Measurements from ENCODE around the gene KRTAP4-8.
"Not testable (repeated sequence)": the region's sequence is repeated elsewhere in the genome, so short reads cannot be mapped to it uniquely, and the experiment has no call there.

Gene KRTAP4-8

DNA sequence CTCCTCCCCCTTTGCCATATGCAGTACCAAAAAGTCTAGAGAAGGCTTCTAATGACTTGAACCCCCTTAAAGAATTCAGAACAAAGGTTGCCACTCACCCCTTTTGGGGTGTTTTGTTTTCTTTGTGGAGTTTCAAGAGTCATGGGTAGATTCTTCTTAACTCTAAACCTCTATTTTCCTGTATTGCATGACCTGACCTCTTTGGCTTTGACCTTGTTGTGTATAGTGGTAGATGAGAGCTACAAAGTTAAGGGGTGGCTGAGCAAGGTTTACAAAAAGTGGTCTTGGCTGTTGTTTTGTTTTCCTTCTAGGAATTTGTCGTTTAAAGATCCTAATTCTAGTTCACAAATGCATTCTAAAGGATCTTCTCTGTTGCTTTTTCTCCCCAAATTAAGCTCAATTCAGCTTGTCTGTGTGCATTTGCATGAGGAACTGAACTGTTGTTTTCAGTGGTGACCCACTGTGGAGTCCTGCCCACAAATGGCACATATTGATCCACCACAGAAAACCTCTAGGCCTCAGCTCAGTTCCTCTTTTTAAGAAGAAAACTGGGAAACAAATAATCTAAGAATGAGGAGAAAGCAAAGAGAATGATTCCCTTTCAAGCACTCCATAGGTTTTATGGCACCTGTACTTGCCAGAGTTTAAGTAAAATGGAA is 10.9 kb upstream of the KRTAP4-8 start:
- DNase-seq (ENCODE audit: low spot score): not testable (repeated sequence)

DNA sequence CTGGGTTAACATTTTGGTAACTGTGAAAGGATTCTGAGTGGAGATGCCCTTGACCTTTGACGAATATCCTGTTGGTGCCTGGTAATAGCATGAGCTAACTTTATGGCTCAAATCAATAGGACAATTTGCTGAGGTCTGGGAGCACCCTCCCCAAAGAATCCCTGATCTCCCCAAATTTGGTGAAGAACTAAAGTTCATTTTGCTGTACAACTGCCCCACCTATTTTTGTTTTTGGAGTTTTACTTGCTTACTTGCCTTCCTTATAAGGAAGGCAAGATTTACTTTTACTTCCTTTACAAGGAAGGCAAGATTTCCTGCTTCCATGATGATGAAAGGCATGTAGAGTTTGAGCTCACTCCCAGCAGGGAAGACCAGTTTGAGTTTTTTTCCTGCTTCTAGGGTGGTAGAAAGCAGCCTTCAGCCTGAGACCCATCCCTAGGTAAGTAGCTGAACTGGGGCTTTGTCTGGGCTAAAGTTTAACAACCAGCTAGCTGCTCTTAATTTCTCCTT is 10.1 kb upstream of the KRTAP4-8 start:
- DNase-seq (ENCODE audit: low spot score): no peak

DNA sequence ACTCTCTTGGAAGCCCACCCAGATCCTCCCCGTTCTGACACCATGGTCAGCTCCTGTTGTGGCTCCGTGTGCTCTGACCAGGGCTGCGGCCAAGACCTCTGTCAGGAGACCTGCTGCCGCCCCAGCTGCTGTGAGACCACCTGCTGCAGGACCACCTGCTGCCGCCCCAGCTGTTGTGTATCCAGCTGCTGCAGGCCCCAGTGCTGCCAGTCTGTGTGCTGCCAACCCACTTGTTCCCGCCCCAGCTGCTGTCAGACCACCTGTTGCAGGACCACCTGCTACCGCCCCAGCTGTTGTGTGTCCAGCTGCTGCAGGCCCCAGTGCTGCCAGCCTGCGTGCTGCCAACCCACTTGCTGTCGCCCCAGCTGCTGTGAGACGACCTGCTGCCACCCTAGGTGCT is 7.4 kb upstream of the KRTAP4-8 start, which contains the start of gene KRTAP4-9:
Gene KRTAP4-9 (plus strand): TSS at position 43 of the 400 bp plus-strand sequence. CDS start 0 bp downstream, at position 43.
- DNase-seq (ENCODE audit: low spot score): not testable (repeated sequence)

DNA sequence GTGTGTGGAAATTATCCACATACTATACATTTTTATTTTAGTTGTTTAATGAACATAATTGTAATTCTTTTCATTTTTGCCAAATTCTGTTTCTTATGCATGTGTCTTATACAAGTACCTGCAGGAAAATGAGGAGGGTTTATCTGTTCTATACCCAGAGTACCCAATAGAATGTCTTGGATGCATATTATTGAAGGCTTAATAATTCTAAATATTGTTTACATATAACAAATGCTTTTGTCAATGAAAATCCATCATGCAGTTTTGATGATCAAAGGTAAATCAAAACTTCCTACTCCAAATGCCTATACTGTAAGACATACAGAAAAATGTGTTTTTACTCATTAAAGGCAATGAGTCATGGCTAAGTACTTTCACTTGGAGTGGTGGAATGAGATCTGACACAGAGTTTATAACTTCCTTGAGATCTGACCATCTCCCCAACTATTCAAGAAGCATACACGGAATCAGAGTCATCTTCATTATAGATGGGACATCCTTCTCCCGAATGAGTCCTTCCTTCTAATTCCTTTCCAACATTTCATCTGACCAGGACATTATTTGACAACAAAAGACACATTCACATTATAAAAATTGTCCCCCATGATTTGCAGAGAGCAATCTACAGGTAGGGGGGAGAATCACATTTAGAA is 6.6 kb upstream of the KRTAP4-8 start:
- not testable (repeated sequence) for DNase-seq (ENCODE audit: low spot score)

DNA sequence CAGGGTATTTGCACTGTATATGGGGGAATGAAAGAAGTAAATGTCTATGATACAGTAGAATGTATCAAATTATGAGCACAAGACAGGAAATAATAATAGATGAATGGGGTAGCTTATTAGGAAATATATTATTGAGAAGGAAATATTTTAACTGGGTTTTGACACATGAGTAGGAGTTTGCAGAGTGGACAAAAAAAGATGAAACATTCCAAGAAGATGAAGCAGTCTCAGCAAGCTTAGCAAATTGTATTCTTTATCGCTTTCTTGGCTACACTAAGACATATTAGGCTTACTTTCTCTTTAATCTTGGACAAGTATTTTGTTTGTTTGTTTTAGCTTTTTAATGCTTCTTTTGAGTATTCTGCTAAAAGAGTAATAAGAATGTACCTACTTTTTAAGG is 6.0 kb upstream of the KRTAP4-8 start:
- DNase-seq (ENCODE audit: low spot score): no peak

DNA sequence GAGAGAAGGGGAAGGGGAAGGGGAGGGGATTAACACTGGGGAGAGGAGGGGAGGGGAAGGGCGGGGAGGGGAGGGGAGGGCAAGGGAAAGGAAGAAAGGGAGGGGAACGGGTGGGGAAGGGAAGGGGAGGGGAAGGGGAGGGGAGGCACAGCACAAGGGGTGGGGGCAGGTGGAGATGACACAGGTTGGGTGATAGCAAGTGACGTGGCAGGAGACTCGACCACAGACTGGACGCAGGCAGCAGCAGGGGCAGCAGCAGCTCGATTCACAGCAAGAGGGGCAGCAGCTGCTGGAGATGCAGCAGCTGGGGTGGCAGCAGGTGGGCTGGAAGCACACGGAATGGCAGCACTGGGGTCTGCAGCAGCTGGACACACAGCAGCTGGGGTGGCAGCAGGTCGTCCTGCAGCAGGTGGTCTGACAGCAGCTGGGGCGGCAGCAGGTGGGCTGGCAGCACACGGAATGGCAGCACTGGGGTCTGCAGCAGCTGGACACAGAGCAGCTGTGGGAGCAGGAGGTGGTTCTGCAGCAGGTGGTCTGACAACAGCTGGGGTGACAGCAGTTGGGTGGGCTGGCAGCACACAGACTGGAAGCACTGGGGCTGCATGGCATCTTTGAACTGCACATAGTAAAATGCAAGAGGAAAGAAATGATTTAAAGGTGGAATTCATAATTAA is 3.8 kb upstream of the KRTAP4-8 start, which contains the start of gene KRTAP4-16:
Gene KRTAP4-16 (minus strand): TSS at position 624 of the 674 bp plus-strand sequence. CDS start 0 bp downstream, at position 624.
- DNase-seq (ENCODE audit: low spot score): no peak

DNA sequence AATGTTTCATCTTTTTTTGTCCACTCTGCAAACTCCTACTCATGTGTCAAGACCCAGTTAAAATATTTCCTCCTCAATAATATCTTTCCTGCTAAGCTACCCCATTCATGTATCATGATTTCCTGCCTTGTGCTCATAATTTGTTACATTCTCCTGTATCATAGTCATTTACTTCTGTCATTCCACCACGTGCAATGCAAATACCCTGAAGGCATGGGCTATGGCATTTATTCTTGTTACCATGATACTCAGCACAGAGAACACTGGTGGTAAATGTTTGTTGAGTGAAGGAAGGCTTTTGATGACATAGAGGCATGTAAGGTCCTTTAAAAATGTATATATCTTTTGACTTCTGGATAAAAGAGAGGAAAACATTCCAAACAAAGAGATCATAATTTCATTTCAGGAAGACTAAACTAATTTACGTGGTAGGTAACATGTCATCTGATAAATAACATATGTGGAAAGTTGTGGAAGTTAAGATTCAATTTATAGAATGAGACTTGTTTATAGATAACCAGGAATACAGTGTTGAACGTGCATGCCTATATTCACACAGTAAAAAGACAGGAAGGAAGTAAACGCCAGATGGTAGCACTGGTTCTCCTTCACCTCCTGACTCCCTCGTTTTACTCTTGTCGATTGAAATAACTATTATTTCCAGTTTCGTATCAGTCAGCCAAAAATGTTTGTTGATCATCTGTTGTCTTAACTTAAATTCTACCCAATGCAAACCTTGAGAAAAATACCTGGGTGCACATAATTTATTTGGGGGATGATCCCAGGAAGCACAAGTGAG is 1.9 kb upstream of the KRTAP4-8 start:
- DNase-seq (ENCODE audit: low spot score): not testable (repeated sequence)

DNA sequence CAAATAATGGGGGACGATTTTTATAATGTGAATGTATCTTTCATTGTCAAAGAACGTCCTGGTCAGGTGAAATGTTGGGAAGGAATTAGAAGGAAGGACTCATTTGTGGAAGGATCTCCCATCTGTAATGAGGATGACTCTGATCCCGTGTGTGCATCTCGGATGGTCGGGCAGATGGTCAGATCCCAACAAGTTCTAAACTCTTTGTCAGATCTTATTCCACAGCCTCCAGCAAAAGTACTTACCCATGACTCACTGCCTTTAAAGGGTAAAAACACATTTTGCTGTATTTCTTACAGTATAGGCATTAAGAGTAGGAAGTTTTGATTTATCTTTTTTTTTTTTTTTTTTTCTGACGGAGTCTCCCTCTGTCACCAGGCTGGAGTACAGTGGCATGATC is 539 bp upstream of the KRTAP4-8 start:
- no peak for DNase-seq (ENCODE audit: low spot score)

DNA sequence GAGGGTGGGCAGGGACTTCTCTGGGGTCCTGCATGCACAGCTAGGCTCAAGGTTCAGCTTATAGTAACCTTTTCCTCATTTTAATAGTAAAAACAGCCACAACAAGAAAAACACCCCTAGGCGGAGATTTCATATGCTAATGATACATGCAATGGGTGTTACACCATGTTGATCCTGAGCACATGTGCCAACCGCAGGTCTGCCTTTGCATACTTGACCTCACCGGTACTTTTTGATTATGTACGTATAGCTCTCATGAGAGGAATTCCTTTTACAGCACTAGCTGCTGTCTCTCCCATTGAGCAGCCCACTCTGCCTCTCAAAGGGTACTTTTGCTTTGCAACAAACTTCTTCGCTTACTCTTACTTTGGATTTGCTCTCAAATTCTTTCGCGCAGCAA is 1.9 kb downstream of the KRTAP4-8 start:
- no peak for DNase-seq (ENCODE audit: low spot score)

DNA sequence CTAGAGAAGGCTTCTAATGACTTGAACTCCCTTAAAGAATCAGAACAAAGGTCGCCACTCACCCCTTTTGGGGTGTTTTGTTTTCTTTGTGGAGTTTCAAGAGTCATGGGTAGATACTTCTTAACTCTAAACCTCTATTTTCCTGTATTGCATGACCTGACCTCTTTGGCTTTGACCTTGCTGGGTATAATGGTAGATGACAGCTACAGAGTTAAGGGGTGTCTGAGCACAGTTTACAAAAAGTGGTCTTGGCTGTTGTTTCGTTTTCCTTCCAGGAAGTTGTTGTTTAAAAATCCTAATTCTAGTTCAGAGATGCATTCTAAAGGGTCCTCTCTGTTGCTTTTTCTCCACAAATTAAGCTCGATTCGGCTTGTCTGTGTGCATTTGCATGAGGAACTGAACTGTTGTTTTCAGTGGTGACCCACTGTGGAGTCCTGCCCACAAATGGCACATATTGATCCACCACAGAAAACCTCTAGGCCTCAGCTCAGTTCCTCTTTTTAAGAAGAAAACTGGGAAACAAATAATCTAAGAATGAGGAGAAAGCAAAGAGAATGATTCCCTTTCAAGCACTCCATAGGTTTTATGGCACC is 9.1 kb downstream of the KRTAP4-8 start:
- not testable (repeated sequence) for DNase-seq (ENCODE audit: low spot score)

DNA sequence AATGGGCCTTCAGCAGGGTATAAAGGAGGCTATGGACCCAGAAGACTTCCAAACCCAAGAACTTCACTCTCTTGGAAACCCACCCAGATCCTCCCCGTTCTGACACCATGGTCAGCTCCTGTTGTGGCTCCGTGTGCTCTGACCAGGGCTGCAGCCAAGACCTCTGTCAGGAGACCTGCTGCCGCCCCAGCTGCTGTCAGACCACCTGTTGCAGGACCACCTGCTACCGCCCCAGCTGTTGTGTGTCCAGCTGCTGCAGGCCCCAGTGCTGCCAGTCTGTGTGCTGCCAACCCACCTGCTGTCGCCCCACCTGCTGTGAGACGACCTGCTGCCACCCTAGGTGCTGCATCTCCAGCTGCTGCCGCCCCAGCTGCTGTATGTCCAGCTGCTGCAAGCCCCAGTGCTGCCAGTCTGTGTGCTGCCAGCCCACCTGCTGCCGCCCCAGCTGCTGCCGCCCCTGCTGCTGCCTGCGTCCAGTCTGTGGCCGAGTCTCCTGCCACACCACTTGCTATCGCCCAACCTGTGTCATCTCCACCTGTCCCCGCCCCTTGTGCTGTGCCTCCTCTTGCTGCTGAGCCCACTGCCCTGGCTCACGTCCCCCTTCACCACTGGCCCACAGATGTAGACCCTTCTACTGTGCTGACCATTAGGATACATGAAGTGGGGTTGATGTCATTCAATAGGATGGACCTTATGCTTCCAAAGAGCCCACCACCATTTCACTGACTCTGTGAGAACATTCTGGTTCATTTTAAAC is 13.7 kb downstream of the KRTAP4-8 start, which contains the start of gene KRTAP4-7:
Gene KRTAP4-7 (plus strand): TSS at position 51 of the 757 bp plus-strand sequence. CDS start 57 bp downstream, at position 108.
- DNase-seq (ENCODE audit: low spot score): not testable (repeated sequence)

DNA sequence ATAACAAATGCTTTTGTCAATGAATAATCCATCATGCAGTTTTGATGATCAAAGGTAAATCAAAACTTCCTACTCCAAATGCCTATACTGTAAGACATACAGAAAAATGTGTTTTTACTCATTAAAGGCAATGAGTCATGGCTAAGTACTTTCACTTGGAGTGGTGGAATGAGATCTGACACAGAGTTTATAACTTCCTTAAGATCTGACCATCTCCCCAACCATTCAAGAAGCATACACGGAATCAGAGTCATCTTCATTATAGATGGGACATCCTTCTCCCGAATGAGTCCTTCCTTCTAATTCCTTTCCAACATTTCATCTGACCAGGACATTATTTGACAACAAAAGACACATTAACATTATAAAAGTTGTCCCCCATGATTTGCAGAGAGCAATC is 14.5 kb downstream of the KRTAP4-8 start:
- not testable (repeated sequence) for DNase-seq (ENCODE audit: low spot score)

DNA sequence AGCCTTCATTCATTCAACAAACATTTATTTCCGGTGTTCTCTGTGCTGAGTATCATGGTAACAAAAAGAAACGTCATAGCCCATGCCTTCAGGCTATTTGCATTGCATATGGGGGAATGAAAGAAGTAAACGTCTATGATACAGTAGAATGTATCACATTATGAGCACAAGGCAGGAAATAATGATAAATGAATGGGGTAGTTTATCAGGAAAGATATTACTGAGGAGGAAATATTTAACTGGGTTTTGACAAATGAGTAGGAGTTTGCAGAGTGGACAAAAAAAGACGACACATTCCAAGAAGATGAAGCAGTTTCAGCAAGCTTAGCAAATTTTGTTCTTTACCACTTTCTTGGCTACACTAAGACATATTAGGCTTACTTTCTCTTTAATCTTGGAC is 15.3 kb downstream of the KRTAP4-8 start:
- DNase-seq (ENCODE audit: low spot score): no peak

DNA sequence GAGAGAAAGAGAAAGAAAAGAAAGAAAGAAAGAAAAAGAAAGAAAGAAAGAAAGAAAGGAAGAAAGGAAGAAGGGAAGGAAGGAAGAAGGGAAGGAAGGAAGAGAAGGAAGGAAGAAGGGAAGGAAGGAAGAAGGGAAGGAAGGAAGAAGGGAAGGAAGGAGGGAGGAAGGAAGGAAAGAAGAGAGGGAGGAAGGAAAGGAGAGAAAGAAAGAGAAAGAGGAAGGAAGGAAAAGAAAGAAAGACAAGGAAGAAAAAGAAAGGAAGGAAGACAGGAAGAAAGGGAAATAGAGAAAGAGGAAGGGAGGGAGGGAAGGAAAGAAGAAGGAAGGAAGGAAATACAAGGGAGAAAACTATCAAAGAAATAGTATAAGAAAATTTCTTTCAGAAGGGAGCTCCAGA is 21.2 kb downstream of the KRTAP4-8 start:
- DNase-seq (ENCODE audit: low spot score): no peak

DNA sequence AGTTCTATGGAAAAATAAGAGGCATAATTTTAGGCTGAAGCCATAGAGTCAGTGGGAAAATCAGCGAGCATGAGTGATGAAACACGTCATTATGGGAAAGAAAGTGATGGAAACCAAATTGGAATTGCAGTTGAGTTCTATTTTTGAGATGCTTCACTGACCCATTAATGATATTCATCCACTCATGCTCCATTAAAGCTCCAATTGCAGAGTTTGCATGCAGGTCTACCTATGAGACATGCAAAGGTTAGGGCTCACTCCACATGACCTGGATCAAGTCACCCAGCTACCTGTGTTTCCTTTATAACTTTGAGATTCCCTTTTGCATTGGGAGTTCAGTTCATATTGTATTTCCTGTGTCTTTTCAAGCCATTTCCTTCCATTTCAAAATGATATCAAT is 24.3 kb downstream of the KRTAP4-8 start:
- DNase-seq (ENCODE audit: low spot score): no peak

DNA sequence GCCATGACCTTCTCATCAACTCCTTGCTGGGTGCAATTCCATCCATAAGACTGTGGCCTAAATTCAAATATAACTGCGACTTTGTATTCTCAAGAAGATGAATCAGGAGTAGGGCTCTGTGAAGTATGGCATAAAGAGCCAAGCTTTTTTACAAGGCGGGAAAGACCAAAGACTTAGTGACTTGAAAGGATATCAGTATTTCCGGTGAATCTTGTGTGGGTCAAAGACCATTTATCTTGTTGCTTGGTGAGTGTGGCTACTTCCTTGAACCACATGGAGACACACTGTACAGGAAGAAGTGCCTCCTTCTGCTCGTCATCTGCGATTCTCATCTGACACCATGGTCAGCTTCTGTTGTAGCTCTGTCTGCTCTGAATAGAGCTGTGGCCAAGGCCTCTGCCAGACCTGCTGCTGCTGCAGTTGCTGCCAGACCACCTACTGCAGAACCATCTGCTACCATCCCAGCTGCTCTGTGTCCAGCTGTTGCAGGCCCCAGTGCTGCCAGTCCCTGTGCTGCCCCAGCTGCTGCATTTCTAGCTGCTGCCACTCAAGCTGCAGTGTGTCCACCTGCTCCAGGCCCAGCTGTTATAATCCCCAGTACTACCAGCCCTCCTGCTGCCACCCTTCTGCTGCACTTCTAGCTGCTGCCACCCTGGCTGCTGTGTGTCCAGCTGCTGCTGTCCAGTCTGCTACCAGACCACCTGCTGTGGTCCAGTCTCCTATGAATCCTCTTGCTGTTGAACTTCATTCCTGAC is 26.2 kb downstream of the KRTAP4-8 start:
- no peak for DNase-seq (ENCODE audit: low spot score)

DNA sequence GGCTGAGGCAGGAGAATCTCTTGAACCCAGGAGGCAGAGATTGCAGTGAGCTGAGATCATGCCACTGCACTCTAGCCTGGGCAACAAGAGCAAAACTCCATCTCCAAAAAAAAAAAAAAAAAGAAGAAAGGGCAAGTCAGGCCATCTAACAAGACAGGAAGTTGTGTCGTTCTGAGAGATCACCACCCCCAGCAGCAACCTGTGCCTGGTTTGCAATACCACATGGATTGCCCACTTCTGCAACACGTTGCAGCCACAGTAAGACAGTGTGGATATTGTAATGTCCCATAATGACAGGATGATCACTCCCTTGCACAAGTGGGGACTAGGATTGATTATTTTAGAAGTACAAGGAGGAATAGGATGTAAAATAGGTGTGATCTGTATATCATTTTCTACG is 28.9 kb downstream of the KRTAP4-8 start:
- DNase-seq (ENCODE audit: low spot score): no peak

DNA sequence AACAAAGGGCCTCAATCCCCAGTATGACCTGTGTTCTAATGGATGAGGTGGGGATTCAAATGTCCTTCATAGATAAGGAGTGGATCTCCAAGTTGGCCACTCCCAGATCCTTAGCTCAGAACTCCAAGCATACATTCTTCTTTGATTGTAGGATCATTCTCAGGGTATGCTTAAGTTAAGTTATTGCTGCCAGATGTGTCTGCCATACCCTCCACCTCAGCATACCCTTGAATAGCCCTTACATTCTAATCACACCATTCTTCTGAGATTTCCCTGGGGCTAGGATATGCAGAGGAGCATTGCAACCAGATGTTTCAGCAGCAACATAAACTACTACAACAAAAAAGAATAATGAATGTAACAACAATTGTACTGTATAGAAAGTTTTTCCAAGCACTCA is 30.7 kb downstream of the KRTAP4-8 start:
- no peak for DNase-seq (ENCODE audit: low spot score)

DNA sequence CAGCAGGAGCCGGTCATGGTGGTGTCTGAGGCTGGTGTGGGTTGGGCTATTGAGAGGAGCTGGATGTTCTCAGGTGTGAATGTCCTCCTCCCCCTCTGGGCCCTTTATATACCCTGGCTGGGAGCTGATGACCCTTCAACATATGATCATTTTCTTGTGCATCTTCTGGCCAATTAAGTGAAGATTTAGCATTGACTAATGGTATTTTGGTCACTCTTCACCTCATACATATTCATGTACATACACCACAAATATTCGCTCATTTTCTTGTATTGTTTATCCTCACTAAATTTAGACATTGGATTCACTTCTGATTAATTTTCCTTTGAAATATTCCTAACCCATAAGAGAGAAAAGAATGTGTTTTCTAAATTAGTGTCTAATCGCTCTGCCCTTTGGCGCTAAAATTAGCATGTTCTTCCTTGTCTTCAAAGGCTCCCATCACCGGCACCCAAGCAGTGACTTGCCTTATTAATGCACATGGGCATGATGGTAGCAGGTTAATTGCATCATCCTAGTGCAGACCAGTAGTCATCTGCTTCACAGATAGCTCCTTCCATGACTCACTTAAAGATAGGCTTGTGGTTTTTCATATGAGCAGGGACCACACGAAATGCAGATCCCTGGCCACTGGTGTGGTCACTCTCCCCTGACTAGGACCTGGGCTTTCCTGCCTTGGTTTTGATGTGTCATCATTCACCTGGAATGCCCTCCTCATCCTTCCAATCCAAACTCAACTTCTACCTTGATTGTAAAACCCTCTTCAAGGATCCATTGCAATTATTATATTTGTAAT is 31.9 kb downstream of the KRTAP4-8 start, which contains the start of gene KRTAP2-4:
Gene KRTAP2-4 (minus strand): TSS at position 51 of the 796 bp plus-strand sequence. CDS start 34 bp downstream, at position 17.
- DNase-seq (ENCODE audit: low spot score): no peak
